HG02885 (cell line): ENCODE measurements around the gene OSTF1.

ENCODE experiments used
- ATAC-seq: cut with Tn5 transposase; IDR thresholded peaks from one replicate; pipeline ENCODE4 v1.9.1; 2021; ENCODE audit warnings: mild to moderate bottlenecking; ENCODE audit not compliant: unreplicated experiment, poor library complexity

The OSTF1 gene

DNA sequence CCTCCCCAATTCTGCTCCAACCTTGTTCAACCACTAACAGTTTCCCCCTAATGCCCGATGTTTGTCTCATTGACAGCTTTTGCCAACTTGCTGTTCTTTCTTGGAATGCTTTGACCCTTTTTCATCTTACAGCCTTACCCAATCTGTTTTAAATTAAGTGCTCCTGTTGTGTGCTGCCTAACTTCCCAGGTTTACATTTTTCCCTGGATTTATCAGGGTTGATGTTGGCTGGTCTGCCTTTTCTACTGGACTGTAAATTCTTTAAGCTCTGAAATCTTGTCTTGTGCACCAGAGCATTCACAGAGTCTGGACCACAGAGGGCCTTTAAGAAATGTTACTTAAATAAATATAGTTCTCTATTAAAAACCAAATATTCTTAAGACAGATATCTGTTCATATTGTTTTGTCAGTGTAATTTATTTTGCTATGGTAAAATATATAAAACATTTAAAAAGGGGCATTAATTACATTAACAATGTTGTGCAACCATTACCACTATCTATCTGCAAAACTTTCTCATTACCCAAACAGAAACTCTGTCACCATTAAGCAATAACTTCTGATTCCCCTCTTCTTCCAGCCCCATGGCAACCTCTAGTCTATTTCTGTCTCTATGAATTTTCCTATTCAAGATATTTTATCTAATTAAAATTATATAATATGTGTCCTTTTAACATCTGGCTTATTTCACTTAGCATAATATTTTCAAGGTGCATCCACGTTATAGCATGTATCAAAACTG, 73.0 kb downstream of the OSTF1 start:
- ATAC-seq: no peak

DNA sequence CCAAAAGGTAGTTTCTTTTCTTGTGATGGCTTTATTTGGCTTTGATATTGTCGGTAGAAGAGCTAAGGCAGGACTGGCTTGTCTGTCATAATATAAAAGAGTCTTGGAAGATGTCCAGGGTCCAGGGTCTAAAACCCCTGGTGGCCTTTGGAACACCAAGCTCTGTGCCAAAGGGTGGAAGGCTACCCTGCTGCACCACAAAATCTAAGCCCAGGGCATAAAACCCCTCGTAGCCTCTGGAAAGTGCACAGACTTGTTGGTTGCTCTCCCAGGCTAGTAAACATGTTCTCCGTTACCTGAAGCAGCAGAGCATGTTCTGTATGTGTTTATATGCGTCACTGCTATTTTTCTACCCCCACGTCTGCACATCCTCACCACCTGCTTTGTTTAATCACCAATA, 75.5 kb downstream of the OSTF1 start:
- no peak for ATAC-seq

DNA sequence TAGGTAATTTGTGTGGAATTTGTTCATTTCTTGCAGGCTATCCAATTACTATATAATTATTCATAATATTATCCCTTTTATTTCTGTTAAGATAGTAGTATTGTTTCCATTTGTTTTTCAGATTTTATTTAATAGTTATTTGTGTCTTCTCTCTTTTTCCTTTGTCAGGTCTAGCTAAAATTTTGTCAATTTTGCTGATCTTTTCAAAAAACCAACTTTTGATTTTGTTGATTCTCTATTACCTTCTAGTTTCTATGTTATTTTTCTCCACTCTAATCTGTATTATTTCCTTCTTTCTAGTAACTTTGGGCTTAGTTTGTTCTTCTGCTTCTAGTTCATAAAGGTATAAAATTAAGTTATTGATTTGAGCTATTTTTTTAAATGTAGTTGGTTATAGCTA, 76.3 kb downstream of the OSTF1 start:
- no peak for ATAC-seq

DNA sequence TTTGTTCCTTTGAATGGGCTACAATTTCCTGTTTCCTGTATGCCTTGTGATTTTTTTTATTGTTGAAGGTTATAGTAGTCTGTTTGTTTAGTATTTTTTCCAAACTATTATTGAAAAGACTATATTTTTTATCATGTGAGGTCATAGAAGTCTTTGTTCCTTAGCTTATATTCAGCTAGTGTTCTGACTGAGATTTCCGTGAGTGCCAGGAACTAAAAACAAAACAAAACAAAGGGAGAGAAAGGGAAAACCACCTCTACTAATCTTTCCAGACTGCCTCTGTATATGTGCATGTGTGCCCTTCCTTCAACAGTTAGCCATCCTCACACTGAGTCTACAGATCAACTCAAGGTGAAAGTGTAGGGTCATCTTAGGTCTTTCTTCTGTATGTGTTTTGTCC, 79.0 kb downstream of the OSTF1 start:
- no peak for ATAC-seq

DNA sequence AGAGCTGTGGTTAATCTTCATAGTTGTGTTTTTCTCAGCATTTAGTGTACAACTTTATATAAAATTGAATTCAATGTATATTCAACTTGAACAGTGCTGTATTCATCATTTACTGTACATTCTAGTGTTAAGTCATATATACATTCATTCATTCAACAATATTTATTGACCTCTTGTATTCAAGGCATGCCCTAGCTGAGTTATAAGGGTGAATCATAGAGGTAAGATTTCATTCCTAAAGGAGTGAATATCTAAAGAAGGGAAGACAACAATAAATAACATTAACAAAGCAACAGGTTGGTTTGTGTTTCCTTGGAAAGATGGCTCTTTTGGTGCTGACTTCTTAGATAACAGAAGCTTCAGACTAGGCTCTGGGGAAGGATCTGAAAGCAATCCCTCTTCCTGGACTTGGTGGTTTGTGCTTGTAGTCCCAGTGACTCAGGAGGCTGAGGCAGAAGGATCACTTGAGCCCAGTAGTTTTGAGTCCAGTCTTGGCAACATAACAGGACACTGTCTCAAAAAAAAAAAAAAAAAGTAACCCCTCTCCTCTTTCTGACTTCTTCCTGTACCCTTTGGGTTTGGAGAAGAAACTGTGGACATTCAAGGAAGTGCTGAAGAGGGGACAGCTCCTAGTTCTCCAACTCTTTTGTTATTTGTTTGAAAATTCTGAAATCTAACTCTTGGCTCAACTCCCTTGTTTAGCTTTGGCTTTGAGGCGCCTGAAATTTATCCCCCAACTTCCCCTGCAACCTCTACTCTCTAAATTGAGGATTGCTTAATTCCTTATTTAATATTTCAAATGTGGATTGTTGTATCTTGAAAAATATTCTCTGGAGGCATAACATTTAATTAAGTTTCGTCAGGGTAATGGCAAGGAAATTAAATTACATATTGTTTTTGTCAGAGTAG, 80.2 kb downstream of the OSTF1 start:
- no peak for ATAC-seq

DNA sequence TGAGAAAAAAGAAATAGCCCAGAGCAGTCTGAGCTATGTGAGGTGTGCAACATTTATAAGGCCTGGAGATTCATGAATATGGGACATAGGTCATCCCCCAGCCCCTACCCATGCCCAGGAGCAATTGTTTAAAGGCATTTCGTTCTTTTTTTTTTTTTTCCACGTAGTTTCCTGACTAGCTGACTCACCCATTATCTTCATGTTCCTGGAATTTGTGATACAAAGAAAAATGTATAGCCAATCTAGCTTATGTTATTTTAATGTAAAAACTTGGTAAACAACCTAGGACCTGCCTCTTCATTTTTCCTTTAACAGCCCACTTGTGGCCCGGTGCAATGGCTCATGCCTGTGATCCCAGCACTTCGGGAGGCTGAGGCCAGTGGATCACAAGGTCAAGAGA, 81.3 kb downstream of the OSTF1 start:
- ATAC-seq: no peak

DNA sequence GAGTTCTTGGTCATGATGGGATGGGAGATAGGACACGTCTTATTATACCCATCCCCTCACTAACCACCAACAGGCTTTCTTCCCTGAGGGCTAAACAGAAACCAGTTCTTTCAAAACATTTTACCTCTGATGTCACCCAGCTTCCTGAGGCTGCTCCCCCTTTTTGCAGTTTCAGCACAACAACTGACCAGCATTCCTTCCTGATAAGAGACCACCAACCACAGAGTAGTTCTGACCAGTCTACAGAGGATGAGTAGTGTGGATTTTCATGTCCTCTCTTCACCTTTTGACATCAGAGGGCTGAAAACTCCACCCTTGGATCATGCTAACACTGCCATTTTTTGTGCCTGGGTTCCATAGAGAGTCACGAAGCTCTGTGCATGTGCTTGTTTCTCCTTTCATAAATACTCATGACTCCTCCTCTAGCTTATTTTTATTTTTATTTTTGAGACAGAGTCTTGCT, 82.6 kb downstream of the OSTF1 start:
- ATAC-seq: no peak

DNA sequence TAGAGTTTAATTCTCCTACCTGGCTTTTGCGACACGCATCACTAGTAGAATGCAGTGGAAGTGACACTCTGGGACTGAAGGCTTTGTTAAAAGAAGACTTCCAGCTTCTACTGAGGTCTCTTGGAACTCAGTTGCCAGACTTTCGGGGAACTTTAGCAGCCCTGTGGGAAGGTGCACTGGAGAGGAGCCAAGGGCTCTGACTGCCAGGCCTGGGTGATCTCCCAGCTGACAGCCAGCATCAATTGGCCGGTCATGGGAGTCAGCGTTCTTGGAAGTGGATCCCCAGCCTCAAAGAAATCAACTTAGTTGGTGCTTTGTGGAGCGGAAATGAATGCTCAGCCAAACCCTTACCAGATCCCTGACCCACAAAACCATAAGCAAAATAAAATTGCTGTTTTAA, 87.1 kb downstream of the OSTF1 start:
- ATAC-seq: no peak

DNA sequence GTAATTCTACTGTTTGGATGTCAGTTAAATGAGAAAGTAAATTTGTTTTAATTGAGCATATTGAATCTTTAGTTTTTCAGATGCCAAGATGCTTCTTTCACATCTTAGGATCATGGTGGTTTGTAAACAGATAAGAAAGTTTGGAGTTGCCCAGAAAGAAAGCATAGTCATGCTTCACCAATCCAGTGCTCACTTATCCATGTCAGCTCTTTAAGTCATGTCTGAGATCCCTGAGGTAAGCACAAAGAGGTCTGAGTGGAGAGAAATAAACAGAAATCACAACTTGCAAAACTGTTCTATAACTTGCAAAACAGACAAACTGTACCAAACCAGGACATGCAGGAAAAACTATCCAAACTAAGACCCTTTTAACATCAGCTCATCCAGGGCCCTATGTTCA, 87.7 kb downstream of the OSTF1 start:
- no peak for ATAC-seq

DNA sequence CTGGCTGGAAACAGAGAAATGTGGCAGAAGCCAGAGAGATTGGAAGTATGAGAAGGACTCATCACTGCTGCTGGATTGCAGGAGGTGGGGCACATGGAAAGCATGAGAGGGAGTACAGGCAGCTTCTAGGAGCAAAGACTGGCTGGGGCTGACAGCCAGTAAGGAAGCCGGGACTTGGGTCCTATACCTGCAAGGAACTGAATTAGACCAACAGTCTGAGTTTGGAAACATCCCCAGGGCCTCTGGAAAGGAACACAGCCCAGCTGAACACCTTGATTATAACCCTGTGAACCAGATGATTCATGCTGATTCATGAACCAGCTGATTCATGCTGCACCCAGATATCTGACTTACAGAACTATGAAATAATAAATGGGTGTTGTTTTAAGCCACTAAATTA, 93.4 kb downstream of the OSTF1 start:
- ATAC-seq: no peak

DNA sequence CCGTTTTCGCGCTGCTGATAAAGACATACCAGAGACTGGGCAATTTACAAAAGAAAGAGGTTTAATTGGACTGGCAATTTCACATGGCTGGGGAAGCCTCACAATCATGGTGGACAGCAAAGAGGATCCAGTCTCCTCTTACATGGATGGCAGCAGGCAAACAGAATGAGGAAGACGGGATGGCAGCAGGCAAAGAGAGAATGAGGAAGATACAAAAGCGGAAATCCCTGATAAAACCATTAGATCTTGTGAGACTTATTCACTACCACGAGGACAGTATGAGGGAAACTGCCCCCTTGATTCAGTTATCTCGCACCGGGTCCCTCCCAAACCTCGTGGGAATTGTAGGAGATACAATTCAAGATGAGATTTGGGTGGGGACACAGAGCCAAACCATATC, 95.0 kb downstream of the OSTF1 start:
- ATAC-seq: no peak

DNA sequence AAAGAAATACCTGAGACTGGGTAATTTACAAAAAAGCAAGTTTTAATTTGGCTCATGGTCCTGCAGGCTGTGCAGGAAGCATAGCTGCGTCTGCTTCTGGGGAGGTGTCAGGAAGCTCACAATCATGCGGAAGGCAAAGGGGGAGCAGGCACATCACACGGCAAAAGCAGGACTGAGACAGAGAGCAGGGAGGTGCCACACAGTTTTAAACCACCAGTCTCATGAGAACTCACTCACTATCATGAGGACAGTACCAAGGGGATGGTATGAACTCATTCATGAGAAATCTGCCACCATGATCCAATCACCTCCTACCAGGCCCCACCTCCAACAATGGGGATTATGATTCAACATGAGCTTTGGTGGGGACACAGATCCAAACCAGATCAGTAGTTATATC, 96.2 kb downstream of the OSTF1 start:
- ATAC-seq: peak; percentile 39

DNA sequence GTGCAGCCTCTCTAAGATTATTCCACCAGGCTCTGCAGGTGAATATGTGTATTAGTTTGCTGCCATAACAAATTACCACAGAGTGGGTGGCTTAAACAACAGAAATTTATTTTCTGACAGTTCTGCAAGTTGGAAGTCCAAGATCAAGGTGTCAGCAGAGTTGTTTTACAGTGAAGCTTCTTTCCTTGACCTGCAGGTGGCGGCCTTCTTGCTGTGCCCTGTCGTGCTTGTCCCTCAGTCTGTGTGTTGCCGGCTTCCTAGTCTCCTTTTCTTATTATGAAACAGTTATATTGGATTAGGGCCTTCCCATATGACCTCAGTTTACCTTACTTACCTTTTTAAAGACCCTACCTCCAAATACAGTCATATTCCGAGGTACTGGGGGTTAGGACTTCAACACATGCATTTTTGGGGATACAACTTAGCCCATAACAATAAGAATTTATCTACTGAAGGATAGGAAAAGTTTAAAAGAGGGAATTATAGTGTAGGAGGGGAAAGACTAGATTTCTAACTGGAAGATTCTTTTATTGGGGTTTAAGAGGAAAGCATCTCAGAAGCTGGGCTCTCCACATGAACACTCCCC, 97.4 kb downstream of the OSTF1 start:
- ATAC-seq: peak; percentile 90

DNA sequence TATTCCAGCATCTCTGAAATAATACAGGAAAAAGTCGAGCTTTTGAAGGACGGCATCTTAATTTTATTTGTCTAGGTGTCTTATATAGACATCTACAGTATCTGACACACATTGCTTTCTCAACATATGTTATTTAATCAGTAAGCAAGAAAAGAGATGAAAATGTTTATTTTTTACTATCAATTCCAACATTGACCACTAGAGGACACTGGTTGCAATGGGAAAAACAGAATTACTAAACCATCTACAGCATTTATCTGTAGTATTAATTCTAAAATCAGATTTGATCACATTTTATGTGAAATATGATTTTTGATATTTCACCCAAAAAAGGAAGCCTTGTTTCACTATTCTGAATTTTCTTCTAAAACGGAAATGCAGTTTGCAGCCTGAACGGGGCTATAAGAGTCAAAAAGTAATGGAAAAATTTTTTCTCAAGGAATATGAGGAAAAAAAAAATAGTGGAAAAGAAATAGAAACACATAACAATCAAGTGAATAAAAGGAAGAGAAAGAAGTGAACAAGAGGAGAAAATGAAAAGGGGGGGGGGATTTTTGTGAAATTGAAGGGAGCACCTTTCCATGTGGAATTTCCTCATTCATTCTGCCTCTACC, 98.6 kb downstream of the OSTF1 start:
- ATAC-seq: peak; percentile 52

DNA sequence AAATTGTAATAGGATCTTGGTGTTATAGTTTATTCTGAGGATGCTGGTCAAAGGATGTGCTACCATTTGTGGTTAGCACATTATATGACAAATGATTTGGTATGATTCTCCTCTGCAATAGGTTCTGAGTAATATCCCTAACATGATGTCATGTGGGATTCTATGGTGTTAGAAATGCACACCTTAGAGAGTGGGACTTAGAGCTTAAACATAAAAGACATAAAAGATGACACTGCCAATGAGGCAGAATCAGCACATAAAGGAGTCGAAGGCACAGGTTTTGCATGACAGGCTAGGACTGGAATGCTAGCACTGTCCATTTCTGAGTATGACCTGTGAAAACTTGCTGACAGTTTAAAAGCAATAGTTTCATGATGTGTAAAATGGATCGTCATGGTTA, 100.4 kb downstream of the OSTF1 start:
- no peak for ATAC-seq

DNA sequence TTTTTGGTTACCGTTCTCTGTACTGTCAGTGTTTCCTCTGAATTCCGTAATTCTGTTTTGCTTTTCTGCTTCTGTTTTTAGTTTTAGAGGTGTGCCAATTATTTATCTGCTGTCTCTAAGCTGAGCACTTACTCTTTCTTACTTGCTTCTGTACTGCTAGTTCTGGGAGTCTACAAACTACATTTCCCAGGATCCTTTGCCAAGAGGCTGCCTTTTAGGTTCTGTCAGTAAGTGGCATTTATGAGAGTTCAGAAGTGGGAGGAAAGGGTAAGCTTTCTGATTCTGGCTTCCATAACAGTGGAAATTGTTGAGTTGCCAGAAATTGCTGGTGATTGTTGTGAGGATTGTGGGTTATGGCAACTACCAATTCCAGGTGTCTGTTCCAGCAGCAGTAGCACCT, 102.4 kb downstream of the OSTF1 start:
- ATAC-seq: no peak
